LNCAP (cell line): Measurements from ENCODE around the gene KDM4F.

Source experiments
- TF ChIP-seq, protein P1 (sequence below): fragments of 450-650 bp; IDR thresholded peaks from 2 replicates; pipeline ENCODE4 v1.5.1; 2017; ENCODE audit warnings: mild to moderate bottlenecking

Gene KDM4F

GRCh38 chr11:95081010-95081409 is 31.8 kb downstream of the KDM4F start:
- TF ChIP-seq, protein P1, sequence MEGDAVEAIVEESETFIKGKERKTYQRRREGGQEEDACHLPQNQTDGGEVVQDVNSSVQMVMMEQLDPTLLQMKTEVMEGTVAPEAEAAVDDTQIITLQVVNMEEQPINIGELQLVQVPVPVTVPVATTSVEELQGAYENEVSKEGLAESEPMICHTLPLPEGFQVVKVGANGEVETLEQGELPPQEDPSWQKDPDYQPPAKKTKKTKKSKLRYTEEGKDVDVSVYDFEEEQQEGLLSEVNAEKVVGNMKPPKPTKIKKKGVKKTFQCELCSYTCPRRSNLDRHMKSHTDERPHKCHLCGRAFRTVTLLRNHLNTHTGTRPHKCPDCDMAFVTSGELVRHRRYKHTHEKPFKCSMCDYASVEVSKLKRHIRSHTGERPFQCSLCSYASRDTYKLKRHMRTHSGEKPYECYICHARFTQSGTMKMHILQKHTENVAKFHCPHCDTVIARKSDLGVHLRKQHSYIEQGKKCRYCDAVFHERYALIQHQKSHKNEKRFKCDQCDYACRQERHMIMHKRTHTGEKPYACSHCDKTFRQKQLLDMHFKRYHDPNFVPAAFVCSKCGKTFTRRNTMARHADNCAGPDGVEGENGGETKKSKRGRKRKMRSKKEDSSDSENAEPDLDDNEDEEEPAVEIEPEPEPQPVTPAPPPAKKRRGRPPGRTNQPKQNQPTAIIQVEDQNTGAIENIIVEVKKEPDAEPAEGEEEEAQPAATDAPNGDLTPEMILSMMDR: no peak

DNA sequence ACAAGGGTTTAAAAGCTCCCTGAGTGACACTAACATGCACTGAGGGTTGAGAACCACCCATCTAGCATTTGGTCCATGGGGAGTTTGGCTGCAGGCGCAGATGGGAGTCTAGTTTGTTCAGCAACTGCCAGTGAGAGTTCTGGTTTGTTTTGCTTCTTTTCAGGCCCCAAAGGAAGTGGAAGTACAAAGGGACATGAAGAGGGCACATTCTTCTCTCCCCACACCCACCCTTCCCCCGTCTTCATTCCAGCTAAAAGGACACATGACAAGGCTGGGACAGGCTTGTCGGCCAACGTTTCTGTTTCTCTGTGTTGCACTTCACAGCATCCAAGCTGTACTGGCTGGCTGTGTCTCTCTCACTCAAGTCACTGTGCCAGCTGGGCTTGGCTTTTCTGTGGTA is 32.2 kb downstream of the KDM4F start:
- TF ChIP-seq, protein P1: no peak

DNA sequence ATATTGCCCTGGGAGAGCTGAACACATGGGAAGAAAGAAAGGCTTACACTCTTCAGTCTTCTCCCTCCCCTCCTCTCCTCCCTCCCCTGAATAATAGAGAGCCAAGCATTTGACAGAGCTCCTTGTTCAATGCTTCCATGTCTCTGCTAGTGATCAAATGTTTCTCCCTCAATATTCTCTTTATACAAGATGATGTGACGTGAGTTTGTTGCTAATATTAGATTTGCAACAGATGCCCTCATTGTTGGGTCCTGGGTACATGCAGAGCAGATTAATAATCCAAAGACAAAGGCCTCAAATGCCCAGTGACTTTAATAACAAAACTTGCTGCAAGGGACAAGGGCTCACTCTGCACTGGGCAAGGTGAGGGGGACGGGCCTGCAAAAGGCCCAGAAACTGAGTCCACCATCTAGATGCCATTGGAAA is 33.4 kb downstream of the KDM4F start:
- TF ChIP-seq, protein P1: no peak

GRCh38 chr11:95084509-95084908 is 35.3 kb downstream of the KDM4F start:
- TF ChIP-seq, protein P1: no peak

- TF ChIP-seq, protein P1: no peak
These were observed 36.0 kb downstream of the KDM4F start for GRCh38 chr11:95085117-95085816.

DNA sequence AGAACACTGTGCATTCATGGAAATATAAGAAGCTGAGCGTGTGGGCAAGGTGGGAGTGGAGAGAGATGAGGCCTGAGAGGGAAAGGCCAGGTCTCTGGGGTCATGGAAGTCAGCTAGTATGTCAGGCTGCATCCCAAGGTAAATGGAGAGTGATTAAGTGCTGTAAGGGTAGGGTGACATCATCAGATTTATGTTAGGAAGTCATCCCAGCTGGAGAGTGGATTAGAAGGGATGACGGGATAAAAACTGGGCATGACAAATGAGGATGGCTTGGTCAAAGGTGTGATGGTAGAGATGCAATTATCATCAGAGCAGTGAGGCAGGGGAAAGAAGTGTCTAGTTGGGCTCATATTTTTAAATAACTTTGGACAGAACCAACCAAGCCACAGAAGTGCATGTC is 36.9 kb downstream of the KDM4F start:
- TF ChIP-seq, protein P1: no peak

DNA sequence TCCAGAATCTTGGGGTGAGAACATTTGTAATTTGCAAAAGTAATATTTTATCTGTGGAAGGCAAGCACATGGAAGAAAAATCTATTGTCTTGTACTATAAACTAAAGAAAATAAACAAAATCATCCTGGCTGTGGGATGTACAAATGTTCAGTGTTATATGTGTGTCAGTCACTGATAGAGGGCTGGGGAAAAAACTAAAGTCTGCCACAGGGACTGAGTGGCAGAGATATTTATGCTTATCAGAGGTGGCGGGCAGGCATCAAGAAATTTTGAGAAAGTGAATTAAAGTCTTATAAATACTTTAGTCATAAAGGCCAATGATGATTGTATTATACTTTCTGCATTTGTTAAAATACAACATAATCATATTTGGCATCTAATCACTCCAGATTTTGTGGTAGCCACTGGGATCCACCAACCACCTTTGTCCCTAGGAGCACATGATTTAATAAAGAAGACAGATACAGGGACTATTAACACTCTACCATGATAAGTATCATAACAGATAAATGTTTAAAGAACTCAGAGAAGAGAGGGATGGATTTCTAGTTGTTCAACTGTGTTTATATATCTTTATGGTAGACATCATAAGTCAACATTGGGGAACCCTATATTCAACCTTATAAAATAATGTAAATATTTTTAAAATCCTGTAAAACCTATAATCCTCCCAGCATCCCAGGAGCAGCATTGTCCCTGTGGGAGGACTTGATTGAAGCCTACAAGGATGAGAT is 37.8 kb downstream of the KDM4F start:
- TF ChIP-seq, protein P1: no peak
